NB4 (cell line): Measurements from ENCODE around the gene EMC10.
"Not testable (repeated sequence)": the region's sequence is repeated elsewhere in the genome, so short reads cannot be mapped to it uniquely, and the experiment has no call there.

Source experiments
- DNase-seq: peaks from one replicate; pipeline ENCODE4 v3.0.0; 2010; ENCODE audit warnings: low read depth
- H3K4me3 ChIP-seq: one replicate; pipeline ENCODE4 v1.5.1; 2011; ENCODE audit warnings: mild to moderate bottlenecking, low read depth, low read length, moderate library complexity
- MYC ChIP-seq: IDR thresholded peaks from 2 replicates; pipeline ENCODE4 v1.6.1; 2011; ENCODE audit warnings: low read depth, low read length
- POLR2A ChIP-seq: IDR thresholded peaks from 2 replicates; pipeline ENCODE4 v1.6.1; 2011; ENCODE audit warnings: mild to moderate bottlenecking; ENCODE audit not compliant: insufficient read length; ENCODE audit errors: extremely low read depth
- TF ChIP-seq, protein P1 (sequence below): IDR thresholded peaks from 2 replicates; pipeline ENCODE4 v1.6.1; 2011; ENCODE audit warnings: low read depth, low read length
- TF ChIP-seq, protein P2 (sequence below): IDR thresholded peaks from one replicate; pipeline ENCODE4 v1.5.1; 2012; ENCODE audit warnings: low read depth, low read length

EMC10 gene

DNA sequence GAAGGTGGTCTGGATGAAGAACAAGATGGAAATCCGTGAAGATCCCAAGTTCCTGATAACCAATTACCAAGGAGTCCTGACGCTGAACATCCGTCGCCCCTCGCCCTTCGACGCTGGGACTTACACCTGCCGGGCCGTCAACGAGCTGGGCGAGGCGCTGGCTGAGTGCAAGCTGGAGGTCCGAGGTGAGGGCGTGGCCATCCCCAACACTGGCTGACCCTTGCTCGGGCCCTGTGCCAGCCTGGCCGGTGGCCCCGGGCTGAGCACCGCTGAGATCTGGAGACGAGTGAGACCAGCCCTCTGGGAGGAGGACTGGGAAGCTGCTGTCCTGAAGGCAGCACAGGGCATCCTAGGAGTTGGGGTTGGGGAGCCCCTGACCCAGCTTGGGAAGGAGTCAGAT, 12.0 kb upstream of the EMC10 start:
- H3K4me3 ChIP-seq = no peak overlapping the region
- no peak for DNase-seq
- no peak for TF ChIP-seq POLR2A
- TF ChIP-seq MYC = no peak

DNA sequence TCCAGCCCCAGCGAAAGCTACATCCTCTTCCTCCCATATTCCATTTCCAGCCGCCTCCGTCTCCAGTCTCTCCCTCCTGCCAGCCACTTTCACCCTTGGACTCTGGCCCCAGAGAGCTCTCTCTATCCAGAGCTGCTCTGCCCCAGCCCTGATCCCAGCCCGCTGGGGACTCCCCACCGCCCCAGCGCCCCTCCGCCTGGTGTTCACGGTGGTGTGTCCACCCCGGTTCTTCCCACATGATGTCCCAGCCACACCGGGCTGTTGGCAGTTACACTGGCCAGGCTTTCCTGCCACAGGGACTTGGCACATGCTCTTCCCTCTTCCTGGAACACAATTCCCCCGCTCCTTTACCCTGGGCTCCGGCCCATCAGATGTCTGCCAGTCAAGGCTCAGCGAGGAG, 11.3 kb upstream of the EMC10 start:
- no peak for DNase-seq
- H3K4me3 ChIP-seq = no peak overlapping the region
- TF ChIP-seq MYC (no peak), POLR2A (no peak)
- TF ChIP-seq, protein P1, sequence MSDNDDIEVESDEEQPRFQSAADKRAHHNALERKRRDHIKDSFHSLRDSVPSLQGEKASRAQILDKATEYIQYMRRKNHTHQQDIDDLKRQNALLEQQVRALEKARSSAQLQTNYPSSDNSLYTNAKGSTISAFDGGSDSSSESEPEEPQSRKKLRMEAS = no peak
- TF ChIP-seq, protein P2, sequence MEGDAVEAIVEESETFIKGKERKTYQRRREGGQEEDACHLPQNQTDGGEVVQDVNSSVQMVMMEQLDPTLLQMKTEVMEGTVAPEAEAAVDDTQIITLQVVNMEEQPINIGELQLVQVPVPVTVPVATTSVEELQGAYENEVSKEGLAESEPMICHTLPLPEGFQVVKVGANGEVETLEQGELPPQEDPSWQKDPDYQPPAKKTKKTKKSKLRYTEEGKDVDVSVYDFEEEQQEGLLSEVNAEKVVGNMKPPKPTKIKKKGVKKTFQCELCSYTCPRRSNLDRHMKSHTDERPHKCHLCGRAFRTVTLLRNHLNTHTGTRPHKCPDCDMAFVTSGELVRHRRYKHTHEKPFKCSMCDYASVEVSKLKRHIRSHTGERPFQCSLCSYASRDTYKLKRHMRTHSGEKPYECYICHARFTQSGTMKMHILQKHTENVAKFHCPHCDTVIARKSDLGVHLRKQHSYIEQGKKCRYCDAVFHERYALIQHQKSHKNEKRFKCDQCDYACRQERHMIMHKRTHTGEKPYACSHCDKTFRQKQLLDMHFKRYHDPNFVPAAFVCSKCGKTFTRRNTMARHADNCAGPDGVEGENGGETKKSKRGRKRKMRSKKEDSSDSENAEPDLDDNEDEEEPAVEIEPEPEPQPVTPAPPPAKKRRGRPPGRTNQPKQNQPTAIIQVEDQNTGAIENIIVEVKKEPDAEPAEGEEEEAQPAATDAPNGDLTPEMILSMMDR = no peak

DNA sequence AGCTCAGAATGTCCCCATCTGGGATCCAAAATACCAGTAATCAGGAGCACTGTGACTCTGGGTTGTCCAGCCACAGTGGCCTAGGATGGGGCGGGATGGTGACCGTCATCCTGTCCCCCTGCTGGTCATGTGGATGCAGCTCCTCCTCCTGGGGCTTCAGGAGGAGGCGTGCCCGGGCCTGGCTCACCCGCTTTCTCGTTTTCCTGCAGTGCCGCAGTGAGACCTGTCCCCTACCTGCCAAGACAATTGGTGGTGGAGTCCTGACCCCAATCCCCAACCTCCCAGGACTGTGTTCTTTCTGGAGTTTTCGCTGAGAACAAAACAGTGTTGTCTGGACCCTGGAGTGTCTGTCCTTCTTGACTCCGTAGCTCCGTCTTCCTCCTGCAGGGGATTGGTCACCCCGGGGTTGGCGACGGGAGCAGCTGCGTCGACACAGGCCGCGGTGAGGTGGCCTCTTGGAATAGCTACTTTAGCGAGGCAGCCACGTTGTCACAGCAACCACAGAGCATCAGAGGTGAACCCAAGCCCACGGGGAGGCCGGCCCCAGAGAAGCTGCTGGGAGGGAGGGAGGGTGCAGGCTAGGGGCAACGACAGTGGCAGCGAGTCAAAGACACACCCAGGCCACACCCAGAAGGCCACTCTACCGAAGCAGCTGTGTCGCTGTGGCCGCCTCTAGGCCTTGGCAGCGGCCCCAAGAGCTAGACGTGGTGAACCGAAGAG, 10.2 kb upstream of the EMC10 start:
- H3K4me3 ChIP-seq = no peak overlapping the region
- DNase-seq = no peak
- TF ChIP-seq, protein P1 = no peak
- TF ChIP-seq, protein P2 = no peak
- TF ChIP-seq POLR2A = no peak
- no peak for TF ChIP-seq MYC

DNA sequence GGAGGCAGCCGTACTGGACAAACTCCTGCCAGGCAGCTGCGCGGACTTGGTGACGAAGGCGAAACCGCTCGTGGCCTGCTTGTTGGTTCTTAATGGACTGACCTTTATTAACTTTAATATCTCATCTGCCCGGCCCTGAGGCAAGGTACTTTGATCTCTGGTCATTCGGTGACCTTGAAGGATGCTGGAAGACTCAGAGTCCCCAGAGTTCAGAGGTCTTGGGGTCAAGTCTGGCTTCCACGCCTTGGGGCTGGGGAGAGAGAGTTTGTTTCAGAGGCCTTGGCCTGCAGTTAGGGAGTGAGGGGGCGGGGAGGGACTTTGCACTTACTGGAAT, 9.6 kb upstream of the EMC10 start:
- TF ChIP-seq, protein P2 = no peak
- TF ChIP-seq POLR2A = no peak
- no peak for TF ChIP-seq MYC
- TF ChIP-seq, protein P1 = no peak
- no peak for DNase-seq
- no peak overlapping the region for H3K4me3 ChIP-seq

DNA sequence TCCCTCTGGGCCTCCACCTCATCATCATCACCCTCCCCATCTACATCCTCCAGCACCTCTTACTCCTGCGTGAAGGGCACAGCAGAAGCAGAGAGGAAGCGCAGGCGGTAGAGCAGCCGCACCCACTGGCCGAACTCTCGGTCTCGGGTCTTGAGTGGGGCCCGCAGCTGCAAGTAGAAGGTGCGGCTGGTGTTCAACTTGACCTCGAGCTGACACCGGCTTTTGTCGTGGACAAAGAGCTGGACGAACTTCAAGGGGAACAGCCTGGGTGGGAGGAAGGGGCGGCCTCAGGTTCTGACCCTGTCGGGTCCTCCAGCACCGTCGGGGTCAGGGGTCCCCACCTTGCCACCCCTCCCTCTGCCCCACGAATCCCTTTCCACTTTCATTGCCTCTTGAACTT, 8.7 kb upstream of the EMC10 start:
- TF ChIP-seq, protein P2 = no peak
- TF ChIP-seq, protein P1 = no peak
- TF ChIP-seq MYC (no peak), POLR2A (no peak)
- DNase-seq = no peak
- no peak overlapping the region for H3K4me3 ChIP-seq

DNA sequence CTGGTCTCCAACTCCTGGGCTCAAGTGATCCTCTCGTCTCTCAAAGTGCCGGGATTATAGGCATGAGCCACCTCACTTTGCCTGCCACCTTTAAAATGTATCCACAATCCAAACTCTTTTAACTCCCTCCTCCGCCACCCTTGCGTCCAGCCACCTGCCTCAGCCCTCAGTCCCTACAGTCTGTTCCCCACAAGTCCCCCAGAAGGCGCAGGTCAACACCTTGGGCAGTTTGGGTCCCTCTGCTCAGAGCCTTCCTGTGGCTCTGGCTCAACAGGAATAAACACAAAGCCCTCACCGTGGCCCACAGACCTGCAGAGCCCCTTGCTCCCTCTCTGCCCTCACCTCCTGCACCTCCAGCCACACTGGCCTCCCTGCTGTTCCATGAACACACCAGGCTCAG, 7.5 kb upstream of the EMC10 start:
- no peak overlapping the region for H3K4me3 ChIP-seq

DNA sequence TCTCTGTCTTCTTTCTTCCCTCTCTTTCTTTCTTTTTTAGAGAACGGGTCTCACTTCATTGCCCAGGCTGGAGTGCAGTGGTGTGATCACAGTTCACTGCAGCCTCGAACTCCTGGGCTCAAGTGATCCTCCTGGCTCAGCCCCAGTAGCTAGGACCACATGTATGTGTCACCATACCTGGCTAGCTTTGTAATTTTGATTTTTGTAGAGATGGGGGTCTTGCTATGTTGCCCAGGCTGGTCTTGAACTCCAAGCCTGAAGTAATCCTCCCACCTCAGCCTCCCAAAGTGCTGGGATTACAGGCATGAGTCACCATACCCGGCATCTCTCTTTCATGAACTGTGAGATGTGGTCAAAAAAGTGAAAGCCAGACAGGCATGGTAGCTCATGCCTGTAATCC, 3.0 kb upstream of the EMC10 start:
- DNase-seq = not testable (repeated sequence)

More for the DNA sequence above, 7.5 kb upstream of the EMC10 start:
- DNase-seq = no peak
- TF ChIP-seq, protein P2 = no peak
- no peak for TF ChIP-seq MYC
- TF ChIP-seq POLR2A = no peak
- TF ChIP-seq, protein P1 = no peak

More for the DNA sequence above, 3.0 kb upstream of the EMC10 start:
- not testable (repeated sequence) for H3K4me3 ChIP-seq
